ENCODE data around the gene CNN3.
A peak's percentile ranks its signal among the peaks of the same experiment; 100 is the strongest.

The CNN3 gene

DNA sequence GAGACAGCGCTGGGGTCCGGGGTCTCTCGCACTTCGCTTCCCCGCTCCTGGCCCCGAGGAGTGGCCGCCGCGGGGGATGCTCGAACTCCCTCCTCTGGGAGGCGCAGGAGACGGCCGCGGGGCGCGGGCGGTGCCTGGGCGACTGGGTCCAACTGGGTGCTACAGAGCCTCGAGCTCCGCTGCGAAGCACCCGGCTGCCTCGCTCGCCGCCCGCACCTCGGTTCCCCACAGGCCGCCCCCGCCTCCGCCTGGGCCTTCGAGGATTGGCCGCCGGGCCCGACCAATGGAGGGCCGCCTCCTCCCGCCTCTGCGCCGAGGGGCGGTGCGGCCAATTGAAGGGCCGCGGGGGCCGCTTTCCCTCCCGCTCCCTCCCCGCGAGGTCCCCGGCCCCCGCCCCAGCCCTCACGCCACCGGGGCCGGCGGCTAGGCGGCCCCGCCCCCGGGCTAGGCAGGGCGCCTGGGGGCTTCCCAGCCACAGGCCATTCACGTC, at the start of gene CNN3:
Gene CNN3 (minus strand): TSS at position 196 of the 490 bp plus-strand sequence. CDS start 216 bp downstream, outside the sequence.
- DNase-seq, result peak; percentile 95

DNA sequence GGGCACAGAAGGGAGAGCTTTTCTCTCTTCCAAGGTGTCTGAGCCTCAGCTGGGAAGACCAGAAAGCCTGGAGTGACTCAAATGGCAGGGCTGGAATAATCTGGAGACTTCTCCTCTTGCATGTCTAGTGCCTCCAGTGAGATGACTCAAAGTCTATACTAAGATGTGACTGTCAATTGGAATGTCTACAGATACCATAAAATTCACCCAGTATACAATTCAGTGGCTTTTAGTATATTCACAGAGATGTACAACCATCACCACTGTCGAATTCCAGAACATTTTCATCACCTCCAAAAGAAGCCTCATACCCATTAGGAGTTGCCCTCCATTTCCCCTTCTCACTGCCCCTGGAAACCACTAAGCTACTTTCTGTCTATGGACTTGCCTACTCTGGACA, 47.9 kb upstream of the CNN3 start:
- peak; percentile 97 for DNase-seq

DNA sequence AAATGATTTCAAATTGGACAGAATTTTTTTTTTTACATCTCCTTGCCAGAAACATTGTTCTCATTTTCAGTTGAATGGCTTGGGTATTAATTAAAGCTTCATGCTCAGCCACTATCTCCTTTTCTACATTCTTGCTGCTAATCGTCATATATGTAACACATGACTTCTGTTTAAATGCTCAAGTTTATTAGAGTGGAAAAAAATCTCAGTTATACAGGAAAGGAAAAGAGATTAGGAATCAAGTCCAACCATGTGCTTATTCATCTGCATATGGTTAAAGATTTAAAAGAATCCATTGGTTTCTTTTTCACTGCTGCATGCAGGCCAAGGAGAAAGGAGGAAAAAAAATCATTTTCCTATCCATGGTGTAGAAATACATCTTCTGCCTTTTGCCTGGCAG, 47.3 kb upstream of the CNN3 start:
- peak; percentile 82 for DNase-seq

DNA sequence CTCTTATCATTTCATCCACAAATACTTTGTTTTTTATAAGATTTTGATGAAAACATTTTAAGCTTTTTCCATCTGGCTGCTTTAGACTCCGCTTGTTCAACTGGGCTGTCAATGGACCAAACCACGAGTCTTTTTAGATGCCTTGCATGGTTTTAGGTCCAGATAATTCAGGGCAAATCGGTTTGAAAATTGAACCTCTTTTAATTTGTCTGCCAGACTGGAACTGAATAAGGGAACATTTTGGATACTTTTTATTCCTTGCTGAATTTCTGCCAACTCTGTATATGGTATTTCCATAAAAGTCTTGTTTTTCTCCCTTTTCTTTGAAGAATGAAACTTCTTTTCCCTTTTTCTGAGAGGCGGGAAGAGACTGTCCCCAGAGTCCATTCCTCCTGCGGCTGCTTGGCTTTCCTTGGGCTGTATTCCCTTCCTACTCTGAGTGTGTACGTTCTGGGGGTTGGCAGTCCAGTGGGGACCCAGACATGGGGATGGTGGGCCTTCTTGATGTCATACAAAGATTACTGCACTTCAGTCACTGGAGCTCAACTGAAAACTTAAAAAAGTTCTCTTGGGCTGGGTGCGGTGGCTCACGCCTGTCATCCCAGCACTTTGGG, 46.5 kb upstream of the CNN3 start:
- no peak for DNase-seq

DNA sequence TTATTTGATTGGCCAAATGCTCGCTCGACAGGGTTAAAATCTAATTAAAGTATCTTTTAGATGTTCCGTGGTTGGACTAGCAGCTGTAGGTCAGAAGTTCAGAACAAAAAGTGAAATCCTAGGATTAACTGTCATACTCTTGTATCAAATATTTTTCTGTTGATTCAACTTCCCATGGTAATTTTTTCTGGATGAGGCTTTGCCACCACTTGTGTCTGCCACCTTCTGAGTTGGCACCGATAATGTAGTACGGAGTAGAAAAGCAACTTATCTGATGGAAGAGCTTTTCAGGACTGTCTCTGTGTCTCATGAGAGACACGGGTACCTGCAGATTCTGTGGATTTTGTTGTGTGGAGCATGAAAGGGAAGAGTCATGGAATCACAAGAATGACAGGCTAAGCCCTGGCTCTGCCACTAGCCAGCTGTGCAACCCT, 44.6 kb upstream of the CNN3 start:
- DNase-seq, result peak; percentile 76

DNA sequence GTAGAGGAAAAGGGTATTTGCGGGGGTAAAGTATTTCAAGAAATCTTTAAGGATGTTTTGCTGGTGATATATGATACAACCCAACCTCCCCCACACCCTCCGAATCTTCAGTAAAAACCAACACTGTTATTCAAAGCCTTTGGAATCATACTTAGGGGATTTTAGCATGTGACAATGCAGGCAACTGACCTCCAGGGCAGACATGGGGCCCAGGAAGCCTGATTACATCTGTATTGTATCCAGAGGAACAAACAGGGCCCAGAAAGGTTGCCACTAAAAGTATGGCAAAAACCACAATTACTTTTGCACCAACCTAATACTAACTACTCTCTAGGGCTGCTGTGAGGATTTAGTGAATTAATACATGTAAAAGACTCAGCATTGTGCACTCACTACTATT, 43.9 kb upstream of the CNN3 start:
- DNase-seq, result no peak

DNA sequence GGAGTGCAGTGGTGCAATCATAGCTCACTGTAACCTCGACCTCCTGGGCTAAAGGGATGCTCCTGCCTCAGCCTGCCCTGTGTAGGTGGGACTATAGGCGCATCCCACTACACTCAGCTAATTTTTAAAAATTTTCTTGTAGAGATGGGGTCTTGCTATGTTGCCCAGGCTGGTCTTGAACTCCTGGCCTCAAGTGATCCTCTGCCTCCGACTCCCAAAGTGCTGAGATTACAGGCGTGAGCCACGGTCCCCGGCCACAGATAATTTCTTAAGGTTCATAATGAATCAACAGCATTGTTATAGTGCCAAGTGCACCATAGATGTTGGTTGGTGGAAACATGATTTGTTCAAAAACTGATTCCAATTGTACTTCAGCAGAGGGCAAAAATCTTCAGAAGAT, 42.2 kb upstream of the CNN3 start:
- no peak for DNase-seq

DNA sequence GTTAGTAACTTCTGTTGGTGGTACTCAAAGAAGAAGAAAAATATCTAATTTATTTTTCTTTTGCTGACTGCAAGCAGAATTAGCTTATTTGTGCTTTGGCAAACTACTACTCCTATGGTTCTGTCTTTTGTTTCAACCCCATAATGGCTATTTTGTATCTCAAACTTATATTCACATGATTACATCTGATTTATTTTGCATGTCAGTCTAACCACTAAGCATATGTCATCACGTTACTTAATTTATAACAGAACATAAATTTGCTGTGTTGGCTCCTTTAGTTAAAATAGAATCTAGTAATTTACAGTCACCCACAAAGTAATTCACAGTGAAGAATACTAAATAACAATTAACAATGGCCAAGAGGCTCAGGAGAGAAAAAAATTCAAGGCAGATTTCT, 39.1 kb upstream of the CNN3 start:
- DNase-seq, result no peak

DNA sequence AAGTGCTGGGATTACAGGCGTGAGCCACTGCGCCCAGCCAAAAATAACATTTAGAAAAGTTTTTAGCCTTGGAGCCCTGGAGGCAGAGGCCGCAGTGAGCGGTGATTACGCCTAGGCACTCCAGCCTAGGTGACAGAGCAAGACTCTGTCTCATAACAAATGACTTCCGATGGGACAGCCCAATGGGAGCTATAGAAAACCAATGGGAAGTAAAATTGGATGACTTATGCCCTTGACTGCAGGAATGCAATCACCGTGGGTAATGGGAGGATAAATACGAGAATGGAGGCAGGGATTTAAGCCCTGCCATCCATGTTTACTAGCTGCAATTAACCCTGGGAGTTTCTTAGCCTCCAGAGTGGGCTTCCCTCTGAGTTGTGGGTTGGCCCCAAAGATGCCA, 37.0 kb upstream of the CNN3 start:
- no peak for DNase-seq

DNA sequence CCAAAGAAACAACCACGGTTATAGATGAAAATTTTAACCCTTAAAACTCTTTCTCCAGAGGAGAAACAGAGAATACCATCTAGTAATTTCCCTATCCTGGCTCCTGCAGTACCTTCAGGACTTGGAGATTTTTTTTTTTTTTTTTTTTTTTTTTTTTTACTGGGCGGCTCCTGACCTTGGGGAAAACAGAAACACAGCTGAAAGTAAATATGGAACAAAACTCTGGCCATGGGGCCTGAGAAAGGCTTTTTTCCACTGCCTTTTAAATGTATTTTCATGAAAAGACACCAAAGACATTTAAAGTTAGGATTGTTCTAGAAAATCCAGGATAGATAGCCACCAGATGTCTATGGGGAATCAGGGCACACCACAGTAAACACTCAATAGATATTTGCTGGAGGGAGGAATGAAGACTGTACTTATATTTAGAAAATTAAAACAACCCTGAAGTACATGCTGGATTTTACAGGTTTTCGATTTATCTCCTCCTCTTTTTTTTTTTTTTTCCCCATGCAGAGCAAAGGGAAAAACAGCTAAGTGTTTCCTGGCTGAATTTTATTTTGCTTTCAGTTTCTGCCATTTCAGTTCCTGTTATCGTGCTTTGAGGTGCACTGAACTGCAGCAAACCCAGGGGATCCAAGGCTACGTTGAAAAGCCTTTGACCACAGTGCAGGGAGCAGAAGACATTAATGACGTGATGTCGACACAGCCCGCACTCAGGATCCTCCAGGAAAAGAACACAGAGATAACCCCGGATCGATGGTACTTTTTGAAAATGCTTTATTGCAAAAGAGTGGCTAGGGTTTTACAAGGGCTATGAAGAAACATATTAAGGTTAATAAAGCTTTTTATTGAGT, 35.7 kb upstream of the CNN3 start:
- no peak for DNase-seq

DNA sequence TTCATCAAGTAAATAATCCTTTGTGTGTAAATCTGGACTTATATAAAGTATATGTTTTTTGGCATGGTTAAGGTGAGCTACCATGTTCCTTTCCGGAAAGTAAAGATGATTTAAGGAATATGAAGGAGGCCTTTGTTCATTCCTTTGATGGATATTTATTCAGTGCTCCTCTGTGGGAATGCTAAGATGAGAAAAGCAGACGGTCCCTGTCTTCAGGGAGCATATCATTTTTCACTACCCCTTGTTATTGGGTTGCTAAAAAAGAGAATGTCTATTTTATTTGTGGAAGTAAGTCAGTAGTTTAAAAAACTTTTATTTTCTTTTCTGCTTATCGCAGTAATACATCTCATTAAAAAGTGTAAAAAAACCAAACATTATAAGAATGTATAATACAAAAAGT, 35.1 kb upstream of the CNN3 start:
- DNase-seq, result no peak

DNA sequence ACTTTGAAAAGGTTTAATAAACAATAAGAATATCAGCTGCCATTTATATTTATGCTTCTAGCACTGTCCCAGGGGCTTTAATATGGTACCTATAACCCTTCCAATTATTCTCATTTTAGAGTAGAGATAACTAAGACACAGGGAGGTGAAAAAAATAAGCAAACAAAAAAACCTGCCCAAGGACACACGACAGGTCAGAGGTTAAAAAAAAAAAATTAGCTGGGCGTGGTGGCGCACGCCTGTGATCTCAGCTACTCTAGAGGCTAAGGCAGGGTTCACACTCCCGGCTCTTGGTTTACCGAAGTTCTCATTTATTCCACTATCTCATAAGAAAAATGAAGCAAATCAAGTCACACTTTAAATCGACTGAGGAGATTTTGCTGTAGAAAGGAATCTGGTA, 34.7 kb upstream of the CNN3 start:
- DNase-seq, result no peak

DNA sequence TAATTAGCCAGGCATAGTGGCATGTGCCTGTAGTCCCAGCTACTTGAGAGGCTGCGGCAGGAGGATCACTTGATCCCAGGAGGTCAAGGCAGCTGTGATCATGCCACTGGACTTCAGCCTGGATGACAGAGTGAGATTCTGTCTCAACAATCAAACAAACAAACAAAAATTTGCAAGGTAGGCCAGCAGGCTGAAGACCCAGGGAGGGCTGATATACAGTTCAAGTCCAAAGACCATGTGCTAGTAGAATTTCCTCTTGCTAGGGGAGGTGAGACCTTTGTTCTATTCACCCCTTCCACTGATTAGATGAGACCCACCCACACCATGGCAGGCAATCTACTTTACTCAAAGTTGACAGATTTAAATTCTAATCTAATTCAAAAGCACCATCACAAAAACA, 31.2 kb upstream of the CNN3 start:
- no peak for DNase-seq

DNA sequence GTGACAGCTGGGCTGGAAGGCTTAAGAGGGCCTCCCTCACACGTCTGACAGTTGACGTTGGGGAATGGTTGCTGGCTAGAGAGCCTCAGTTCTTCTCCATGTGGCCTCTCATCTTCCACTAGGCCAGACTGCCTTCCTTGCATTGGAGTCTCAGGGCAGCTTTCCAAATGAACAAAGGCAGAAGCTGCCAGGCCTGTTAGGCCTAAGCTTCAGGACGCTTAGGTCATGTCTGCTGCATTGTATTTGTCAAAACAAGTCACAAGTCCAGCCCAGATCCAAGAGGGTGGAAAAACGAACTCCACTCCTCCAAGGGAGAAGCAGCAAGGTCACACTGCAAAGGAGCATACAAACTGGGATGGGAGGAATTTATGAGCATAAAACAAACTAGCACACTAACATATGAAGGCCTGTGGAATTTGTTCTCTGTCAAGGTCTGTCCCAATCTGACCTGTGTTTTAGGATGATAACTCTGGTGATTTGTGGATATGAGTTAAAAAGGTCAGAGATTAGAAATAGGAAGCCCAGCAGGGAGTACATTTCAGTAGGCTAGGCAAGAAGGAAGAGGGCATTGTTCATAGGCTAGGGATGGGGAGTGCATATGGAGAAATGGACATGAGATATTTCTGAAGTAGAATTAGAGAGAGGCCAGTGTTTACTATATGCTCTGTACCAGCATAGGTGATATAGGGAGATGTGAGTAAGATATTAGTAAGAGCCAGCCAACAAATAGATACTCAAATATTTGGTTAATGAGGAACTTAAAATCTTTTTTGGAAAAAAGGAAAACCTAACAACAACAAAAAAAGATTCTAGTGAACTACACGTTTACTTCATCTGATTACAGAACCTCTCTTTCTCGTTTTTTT, 29.1 kb upstream of the CNN3 start:
- DNase-seq, result no peak

DNA sequence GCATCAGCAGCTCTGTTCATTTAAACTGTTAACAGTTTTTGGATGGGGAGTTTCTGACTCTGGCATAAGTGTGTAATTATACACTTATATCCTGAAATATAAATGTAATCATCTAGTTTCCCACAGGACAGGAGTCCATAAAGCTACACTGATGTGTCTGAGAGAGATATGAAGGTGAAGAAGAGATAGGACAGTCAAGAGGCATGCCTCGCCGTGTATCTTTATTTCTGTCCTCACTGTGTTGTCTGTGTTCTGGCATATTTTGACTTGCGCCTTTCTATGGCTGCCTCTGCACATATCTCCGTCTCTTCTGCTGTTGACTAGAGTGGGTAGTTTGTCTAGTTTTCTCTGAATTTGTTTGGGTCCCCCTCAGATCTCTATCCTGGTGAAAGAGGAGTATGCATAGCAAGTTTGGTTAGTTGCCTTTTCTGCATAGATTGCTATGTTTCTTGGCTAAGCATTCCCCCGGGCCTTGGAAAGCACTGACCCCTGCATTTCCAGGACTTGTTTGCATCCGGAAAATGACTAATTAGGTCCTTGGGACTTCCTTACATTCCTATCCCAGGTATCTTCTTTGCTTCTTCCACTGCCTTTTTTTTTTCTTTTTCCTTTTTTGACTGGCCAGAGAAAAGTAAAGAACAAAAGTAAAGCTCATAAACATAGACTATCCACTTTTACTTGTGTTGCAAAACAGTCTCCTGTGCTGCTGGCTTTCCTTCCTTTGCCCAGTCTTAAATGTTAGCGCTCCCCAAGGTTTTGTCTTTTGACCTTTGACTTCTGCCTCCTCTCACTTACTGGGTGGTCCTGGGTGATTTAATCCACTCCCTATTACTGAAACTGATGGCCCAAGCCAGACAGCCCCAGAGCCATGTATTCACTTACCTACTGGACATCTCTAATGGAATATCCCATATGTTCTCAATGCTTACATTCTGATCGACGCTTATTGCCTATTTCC, 27.6 kb upstream of the CNN3 start:
- DNase-seq, result no peak

DNA sequence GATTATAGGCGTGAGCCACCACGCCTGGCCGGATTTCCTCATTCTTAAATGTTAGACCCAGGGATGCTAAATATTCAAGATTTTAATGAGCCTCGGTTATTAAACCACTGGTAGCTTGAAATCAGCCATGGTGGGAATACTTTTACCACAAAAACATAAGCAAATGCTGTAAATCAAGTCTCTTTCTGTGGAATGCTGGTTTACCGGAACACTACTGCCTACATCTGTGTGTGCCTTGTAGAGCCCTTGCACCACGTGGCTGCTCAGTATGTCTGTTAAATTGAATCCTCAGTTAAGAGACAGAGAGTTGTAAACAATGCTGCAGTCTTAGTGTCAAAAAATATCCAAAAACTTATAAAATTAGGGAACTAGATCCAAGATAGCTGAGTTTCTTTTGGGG, 26.8 kb upstream of the CNN3 start:
- peak; percentile 33 for DNase-seq

DNA sequence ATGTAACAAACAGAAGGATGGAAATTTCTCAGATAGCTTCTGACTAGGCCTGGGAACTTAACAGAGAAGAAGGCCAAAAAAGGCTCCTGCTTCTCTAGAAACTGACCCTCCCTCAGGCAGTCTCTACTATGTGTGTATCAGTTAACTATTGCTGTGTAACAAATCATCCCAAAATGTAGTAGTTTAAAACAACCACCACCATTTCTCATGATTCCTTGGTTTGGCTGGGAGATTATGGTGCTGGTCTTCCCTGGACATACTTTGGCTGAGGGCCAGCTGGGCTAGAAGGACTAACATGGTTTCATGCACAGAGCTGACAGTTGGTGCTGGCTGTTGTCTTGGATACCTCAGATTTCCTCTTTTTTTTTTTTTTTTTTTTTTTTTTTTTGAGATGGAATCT, 26.2 kb upstream of the CNN3 start:
- DNase-seq, result no peak

DNA sequence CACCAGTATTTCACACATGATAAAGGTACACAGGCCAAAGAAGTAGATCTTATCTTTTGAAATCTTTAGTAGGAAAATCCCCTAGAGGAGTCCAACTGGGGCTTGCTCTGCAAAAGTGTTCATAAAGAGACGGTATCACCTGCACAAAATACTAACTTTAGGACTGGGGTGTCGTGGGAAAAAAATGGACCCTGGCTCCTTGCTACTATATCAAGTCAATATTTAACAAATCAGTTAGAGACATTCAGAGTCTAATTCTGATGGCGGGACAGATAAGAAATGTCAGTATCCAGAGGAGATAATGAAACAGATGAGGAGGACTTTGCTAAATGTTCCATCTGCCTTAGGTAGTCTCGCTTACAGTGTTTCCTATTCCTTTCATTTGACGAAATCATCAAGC, 25.6 kb upstream of the CNN3 start:
- DNase-seq, result no peak

DNA sequence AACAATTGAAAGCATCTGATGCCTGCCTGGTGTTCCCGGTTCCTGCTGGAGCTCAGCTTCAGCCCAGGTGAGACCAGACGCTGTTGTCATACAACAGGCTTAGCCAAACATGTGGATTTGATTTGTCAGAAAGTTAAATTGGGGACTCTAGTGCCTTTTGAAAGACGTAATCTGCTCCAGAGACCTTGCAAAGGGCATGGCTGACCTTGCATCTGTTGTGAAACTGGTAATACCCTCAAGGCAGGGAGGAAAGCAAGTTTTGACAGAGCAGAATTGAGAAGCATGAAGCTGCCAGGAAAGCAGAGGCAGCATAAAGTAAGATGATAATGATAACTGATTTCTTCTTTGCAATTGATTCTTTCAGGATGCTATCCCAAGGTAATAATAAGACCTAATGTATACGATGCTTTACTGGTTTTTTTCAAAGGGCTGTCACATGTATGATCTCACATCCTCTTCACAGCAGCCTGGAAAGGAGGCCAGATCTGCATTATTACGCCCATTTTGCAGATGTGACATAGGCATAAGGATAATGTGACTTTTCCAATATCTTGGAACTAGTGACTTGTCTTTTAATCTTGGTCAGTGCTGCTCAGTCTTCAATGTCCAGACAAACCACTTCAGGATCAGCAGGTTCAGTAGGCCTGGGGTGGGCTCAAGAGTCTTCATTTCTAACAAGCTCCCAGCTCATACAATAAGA, 24.7 kb upstream of the CNN3 start:
- no peak for DNase-seq

DNA sequence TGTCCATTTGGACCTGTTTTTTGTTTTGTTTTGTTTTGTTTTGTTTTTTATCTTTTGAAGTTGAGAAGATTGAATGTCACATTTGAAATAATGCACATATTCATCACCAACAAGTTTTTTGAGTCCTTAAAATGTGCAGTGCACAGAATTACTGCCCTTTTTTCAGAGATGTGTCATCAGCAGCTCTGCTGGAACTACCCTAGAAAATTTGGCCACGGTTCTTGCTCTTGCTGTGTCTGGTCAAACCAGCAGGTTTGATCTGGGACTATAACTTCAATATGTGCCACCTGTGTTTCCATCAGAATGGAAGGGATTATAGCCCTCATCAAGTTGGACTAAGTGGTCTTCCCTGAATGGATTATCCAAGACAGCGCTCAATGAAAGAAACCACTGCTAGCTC, 24.1 kb upstream of the CNN3 start:
- no peak for DNase-seq

All from fibroblast of skin of right biceps (primary cell).